NOMO-1 (cell line): ENCODE measurements around the gene GRK1.

Source experiments
- DNase-seq, 2 experiments: peaks; one replicate each; lab custom pipeline; 2025; ENCODE audit not compliant: unreplicated experiment in 2 of 2; lab: John Stamatoyannopoulos, UW

GRK1 gene

DNA sequence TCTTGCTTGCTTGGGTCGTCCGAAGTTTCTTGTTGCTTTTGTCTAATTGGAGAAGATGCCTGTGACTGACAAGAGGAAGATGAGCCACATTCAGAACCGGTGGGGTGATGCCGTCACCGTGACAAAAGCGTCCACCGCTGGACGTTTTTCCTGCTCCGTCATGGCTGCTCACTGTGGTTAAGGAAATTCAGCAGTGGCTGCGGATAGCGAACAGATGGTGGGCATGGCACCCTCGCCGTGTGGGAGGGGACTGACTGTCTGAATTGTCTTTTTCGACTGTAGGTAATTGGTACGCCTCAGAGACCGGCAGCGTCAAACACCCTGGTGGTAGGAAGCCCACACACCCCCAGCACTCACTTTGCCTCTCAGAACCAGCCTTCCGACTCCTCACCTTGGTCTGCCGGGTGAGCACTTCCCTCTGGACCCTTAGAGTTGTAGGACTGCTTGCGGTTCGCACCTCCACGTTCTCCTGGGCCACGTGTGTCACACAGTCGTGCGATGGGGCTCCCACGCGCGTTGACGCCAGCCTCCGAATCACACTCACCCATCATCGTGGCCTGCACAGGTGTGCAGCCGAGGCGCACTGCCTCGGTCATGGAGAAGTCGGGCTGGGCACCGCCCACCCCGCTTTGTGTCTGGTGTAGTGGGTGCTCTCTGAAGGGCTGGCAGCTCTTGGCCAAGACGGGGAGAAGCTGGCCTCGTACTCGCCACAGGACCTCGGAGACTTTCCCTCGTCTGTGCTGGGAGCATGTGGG is 35.5 kb upstream of the GRK1 start:
- no peak for DNase-seq

DNA sequence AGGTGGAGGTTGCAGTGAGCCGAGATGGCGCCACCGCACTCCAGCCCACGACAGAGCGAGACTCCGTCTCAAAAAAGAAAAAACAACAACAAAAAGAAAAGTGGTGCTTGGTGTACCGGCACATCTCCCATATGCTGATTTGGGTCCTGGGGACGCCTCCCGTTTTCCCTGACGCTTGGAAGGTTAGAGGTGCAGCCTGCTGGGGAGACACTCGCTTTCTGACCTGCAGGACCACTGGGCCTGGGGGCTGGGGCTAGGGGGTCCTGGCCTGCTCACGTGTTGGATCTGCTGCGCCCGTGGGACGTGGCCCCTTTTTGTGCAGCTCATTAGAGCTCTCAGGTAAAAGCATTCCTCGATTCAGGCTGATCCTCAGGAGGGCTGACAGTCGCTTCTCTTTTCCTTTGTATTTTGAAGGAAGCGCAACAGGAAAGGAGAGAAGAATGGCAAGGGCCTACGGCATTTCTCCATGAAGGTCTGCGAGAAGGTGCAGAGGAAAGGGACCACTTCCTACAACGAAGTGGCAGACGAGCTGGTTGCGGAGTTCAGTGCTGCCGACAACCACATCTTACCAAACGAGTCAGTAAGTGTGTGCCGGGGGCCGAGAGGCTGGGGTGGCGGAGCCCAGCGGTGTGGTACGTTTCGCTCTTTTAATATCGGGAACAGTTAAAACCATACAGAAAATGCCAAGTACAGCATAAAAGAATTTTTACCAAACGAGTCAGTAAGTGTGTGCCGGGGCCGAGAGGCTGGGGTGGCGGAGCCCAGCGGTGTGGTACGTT is 34.1 kb upstream of the GRK1 start:
- no peak for DNase-seq

DNA sequence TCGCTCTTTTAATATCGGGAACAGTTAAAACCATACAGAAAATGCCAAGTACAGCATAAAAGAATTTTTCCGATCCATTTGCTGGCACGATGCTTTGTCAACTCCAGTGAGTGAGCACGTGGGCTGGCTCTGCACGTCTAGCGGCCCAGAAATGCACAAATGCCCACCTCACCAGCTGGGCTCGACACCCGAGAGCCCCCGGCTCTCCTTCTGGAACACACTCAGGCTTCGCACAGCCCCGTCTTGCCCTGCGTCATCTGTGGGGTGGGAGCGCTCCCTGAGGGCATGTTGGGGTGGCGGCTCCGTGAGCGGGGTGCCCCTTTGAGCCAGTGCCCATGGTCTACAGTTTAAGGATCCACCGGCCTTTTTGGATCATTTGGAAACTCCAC is 33.5 kb upstream of the GRK1 start:
- DNase-seq: no peak

DNA sequence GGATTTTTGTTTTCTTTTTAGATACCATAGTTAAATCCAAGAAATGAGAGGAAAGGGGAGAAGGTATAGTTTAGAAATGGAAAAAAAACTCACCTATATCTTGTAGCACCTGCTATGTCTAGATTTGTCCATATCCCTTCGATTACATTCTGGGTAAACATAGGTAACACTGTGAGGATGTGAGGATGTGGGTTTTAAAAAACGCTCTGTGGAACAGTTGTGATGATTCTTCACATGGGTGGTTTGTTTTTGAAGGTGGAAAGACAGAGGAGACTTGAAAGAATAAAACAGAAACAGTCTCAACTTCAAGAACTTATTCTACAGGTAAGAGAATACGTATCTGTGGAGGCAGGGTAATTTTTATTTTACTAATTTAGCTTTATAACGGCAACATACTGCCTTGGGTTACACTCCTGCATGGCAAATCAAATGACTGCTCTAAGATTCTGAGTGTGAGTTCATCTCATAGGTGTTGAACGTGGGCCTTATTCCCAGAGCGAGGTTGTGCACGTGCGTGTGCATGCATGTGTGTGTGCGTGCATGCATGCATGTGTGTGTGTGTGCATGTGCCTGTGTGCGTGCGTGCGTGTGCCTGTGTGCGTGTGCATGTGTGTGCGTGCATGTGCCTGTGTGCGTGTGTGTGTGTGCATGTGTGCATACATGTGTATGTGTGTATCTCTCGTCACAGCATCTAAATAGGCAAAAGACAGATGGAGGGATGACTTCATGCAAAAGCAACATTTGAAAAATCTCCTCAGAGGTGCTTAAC is 32.6 kb upstream of the GRK1 start:
- DNase-seq: no peak

DNA sequence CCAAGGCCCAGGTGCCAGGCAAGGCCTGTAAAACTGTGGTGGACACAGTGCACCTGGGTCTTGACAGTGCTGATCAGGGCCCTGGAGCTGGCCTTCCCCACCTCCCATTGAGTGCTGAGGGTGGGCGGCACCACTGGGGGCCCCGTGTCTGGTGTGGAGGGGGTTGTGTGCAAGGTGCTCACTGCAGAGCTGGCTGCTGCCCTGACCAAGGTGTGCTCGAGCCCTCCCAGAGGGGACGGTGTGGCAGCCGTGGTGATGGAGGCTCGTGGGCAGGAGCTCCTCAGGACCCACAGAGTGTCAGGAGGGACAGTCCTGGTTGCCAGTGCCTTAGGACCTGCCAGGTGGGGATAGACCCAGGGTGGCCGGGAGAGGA is 32.0 kb upstream of the GRK1 start:
- DNase-seq: no peak

DNA sequence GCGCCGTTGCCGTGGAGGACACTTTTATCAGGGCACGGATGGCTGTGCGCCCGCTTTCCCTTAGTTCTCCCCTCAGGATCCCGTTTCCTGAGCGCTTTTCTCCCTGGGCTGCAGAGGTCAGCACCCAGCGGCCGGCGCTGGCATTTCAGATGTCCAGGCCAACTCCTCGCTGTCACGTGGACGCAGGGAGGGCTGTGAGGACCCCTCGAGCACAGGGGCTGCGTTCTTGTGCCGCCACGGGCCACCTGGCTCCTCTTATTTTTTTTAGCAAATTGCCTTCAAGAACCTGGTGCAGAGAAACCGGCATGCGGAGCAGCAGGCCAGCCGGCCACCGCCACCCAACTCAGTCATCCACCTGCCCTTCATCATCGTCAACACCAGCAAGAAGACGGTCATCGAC is 31.3 kb upstream of the GRK1 start:
- no peak for DNase-seq

DNA sequence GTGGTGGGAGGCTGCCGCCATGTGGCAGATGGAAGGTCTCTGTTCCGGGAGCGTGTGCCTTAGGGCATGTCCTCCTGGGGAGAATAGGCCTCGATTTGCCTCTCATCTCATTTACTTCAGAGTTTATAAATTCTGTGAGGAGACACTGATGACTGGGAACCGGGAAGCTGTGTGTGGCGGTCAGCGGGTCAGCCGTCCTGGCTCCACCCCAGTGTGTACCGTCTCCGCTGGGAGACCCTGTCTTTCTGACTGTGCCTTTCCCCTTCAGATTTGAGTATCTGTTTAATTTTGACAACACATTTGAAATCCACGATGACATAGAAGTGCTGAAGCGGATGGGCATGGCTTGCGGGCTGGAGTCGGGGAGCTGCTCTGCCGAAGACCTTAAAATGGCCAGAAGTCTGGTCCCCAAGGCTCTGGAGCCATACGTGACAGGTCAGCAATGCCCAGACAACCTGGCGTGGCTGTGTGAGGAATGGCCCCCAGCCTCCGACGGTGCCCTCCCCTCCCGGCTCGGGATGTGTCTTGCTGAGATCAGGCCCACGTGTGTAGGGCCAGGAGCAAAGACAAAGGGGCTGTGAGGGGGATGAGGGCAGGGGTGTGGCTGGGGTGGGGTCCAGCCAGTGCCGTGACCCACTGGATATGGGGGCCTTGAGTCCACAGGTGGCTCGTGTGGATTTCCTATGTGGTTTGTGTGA is 30.6 kb upstream of the GRK1 start:
- no peak for DNase-seq

DNA sequence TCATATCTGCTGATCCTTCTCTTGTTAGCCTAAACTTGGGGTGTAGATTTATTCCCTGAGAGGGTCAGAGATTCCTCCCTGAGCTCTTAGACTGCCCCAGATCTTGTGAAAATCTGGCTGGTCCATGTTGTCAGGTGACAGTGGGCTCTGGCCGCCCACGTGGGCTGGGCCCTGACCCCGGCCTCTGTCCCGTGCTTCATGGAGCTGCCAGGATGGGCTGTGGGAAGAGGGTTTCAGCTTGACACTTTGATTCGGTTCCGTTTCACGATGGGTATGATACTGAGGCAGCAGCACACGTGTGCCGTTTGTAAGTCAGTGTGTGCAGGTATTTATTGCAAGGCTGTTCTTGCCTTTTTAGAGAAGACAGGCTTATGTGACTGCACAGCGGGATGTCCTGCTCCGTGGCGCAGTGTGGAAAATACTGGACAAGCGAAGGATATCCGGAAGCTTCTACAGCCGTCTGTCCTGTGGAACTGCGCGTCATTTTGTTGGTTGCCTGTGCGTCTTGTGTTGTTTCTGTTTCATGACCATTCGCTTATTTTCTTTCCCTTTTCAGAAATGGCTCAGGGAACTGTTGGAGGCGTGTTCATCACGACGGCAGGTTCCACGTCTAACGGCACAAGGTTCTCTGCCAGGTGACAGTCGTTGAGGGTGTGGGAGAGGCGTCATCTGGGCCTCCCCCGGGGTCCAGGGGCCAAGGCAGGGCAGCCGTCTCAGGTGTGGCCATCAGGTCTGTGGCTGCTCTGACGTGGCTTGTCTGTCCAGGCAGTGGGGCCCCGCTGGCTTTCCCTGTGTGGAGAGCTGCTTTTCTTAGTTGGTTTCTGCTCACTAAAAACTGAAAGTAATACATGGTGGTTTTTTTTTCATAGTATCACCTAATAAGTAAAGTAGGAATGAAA is 29.5 kb upstream of the GRK1 start:
- DNase-seq: no peak

DNA sequence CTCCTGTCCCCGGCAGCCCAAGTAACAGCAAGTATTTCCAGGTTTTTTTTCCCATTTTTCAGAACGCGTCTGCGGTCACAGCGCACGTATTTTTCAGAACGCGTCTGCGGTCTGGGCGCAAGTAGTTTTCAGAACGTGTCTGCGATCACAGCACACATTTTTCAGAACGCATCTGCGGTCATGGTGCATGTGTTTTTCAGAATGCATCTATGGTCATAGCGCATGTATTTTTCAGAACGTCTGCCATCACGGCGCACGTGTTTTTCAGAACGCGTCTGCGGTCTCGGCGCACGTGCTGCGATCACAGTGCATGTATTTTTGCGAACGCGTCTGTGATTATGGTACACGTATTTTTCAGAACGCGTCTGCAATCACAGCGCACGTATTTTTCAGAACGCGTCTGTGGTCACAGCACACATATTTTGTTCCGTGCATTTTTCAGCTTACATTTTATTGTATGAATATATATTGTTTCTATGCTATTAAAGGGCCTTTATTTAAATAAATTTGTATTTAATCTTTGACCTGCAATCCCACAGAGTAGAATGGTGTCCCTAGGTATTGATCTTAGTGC is 28.8 kb upstream of the GRK1 start:
- DNase-seq: no peak

DNA sequence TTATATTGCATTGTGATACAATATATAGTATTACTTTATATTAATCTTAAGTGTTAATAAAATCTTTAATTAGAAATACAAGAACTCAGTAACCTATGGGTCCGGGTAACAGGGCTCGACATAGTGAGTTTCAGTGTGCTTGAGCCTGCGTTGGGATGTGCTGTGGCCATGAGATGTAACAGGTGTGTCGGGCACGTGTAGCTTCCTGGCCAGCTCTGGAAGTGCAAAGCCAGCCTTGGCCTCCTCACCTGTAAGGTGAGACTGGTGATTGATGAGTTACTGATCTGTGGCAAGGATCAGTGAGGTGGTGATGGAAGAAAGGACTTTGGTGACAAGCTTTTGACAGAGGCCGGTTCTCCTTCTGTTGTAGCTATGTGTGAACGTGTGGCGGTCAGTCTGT is 28.2 kb upstream of the GRK1 start:
- DNase-seq: no peak

DNA sequence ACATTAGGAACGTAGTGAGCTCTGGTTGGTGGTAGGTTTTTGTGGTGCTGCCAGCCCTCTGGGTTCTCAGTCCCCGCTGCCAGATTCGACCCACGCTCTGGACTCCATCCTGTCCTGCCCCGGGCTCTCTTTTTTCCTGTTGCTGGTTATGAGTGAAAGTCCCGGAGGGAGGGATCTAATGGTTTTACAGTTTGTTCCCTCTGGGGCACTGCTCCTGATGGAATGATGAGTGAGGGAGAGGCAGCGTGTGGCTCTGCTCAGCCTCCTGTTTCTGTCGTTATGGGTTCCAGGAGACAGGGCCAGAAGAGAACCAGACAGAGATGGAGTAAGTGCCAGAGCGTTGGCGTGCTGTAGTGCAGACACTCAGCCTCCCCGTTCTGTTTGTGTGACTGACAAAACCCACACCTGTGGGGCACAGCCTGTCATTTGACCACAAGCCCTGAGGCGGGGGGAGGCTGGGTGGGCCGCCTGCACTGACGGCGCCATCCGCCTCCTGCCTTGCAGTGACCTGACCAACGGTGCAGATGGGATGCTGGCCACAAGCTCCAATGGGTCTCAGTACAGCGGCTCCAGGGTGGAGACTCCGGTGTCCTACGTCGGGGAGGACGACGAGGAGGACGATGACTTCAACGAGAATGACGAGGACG is 27.3 kb upstream of the GRK1 start:
- no peak for DNase-seq

DNA sequence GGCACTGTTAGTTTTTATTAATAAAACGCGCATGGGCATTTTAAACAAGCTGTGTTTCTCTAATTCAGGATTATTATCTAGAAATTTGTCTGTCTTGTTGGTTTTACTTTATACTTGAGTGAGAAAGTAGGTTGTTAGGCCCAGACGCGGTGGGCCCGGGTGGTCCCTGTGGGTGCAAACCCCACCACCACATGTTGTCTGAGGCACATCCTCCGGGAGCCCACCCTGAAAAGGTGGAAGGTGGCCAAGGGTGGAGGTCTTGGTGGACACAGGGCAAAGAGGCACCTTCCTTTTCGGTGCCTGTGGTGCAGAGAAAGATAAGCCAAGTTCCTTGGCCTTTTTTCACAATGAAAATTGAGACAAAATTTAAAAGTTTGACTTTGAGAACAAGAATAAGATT is 25.6 kb upstream of the GRK1 start:
- no peak for DNase-seq

DNA sequence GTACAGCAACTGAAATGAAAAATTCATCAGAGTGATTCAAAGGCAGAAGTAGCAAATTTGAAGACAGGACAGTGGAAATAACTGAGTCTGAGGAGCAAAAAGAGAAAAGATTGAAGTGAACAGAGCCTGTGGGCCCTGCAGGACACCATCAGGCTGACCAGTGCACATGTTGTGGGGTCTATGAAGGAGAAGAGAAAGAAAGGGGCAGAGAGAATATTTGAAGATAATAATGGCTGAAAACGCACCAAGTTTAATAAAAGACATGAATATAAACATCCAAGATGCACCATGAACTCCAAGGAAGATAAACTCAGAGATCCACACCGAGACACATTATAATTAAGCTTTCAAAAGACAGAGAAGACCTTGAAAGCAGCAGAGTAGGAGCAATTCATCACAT is 24.5 kb upstream of the GRK1 start:
- DNase-seq: no peak

DNA sequence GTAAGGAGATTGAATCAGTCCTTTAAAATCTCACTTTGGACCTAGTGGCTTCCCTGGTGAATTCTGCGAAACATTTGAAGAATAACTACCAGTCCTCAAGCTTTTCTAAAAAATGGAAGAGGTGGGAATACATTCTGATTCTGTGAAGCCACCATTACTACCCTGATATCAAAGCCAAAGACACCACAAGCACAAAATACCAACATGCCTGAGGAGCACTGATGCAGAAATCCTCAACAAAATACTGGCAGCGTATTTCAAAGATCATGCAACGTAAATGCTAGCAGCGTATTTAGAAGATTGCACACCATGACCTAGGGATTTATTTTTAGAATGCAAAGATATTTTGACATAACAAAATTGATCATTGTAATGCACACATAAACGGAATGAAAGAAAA is 23.4 kb upstream of the GRK1 start:
- no peak for DNase-seq

DNA sequence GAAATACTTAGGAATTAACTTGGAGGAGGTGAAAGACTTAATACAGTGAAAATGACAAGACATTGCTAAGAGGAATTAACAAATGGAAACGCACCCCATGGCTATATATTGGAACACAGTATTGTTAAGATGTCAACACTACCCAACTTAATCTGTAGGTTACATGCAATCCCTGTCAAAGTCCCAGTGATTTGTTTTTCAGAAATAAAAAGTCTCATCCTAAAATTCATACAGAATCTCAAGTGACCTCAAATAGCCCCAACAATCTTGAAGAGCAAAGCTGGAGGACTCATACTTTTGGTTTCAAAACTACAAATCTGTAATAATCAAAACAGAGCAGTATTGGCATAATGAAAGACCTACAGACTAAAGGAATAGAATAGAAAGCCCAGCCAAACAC is 22.2 kb upstream of the GRK1 start:
- no peak for DNase-seq

DNA sequence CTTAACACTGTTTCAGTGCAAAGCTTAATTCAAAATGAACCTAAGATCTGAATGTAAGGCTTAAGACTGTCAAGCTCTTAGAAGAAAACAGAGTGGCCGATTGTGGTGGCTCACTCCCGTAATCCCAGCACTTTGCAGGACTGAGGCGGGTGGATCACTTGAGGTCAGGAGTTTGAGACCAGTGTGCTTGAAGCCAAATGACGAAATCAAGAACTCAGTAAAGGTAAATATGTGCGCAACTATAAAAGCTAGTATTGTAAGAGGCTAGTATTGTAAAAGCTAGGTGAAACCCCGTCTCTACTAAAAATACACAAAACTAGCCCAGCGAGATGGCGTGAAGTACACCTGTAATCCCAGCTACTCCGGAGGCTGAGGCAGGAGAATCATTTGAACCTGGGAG is 21.7 kb upstream of the GRK1 start:
- no peak for DNase-seq

DNA sequence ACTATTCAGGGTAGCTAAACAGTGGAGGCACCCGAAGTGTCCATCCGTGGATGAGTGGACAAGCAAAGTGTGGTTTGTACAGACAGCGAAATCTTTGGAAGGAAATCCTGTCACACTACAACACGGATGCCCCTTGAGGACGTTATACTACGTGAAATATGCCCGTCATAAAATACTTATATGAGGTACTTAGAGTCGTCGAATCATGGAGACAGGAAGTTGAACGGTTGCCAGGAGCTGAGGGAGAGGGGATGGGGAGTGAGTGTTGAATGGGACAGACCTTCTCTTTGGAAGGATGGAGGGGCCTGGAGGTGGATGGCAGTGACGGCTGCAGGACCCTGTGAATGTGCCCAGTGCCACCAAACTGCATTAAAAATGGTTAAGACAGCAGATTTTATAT is 20.6 kb upstream of the GRK1 start:
- DNase-seq: no peak

DNA sequence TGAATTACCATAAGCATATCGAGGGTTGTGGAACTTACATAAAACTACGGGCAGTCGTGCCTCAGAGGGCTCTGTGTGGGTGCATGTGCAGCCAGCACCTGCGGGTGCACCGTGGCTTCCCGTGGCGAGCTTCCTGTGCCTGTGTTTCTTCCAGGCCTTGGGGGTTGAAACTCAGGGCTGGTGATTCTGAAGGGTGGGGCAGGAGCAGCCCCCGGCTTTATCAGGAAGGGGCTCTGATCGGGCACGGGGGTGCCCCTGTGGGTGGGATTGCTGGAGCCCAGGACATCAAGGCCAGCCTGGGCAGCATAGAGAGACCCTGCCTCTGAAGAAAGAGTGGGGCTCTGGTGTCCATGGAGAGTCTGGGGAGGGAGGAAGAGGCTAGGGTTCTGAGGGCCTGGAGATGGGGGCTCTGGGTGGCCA is 20.1 kb upstream of the GRK1 start:
- DNase-seq: no peak
